GM12878 (cell line): Measurements from ENCODE around the gene IQCH. TPM values are rescaled to one million over a fixed set of nuclear protein-coding genes. Genes with fewer than 3 reads are reported as not detected.

Experiments used
- BMI1 ChIP-seq: fragments of 450-650 bp; IDR thresholded peaks from 2 replicates; pipeline ENCODE4 v1.6.1; 2016; ENCODE audit warnings: mild to moderate bottlenecking, moderate library complexity, borderline replicate concordance
- CBX5 ChIP-seq: sonication (generic); IDR thresholded peaks from 2 replicates; pipeline ENCODE4 v1.6.1; 2016; ENCODE audit warnings: low read depth, moderate library complexity, mild to moderate bottlenecking, inconsistent platforms
- FOXM1 ChIP-seq: IDR thresholded peaks from 2 replicates; pipeline ENCODE4 v1.6.1; 2012; ENCODE audit warnings: low read depth, mild to moderate bottlenecking, inconsistent platforms, low read length, moderate library complexity
- GATAD2B ChIP-seq: fragments of 450-650 bp; conservative IDR thresholded peaks from 2 replicates; pipeline ENCODE4 v1.6.1; 2017; ENCODE audit warnings: low read depth, mild to moderate bottlenecking, moderate library complexity
- HDAC6 ChIP-seq: fragments of 200-600 bp; sonication (generic); IDR thresholded peaks from one replicate; pipeline ENCODE4 v1.8.0; 2017; ENCODE audit warnings: antibody characterized with exemption; ENCODE audit not compliant: unreplicated experiment
- IKZF1 ChIP-seq: fragments of 450-650 bp; conservative IDR thresholded peaks from 2 replicates; pipeline ENCODE4 v1.6.1; 2017; ENCODE audit warnings: antibody characterized with exemption, mild to moderate bottlenecking
- KAT2A ChIP-seq: conservative IDR thresholded peaks from 2 replicates; pipeline ENCODE4 v1.6.1; 2011; ENCODE audit warnings: low read depth, low read length; ENCODE audit not compliant: control insufficient read depth
- SIX5 ChIP-seq: IDR thresholded peaks from 2 replicates; pipeline ENCODE4 v1.6.1; 2011; ENCODE audit warnings: mild to moderate bottlenecking, low read depth, low read length, moderate library complexity; ENCODE audit not compliant: severe bottlenecking
- STAT3 ChIP-seq: IDR thresholded peaks from 2 replicates; pipeline ENCODE4 v1.6.1; 2011; ENCODE audit warnings: low read depth, low read length, improper control_type of control experiment
- TCF12 ChIP-seq: IDR thresholded peaks from 2 replicates; pipeline ENCODE4 v1.6.1; 2011; ENCODE audit warnings: low read depth, mild to moderate bottlenecking, low read length
- ZNF24 ChIP-seq: fragments of 450-650 bp; IDR thresholded peaks from 2 replicates; pipeline ENCODE4 v1.6.1; 2017; ENCODE audit warnings: antibody characterized with exemption, mild to moderate bottlenecking
- polyA plus RNA-seq, 11 experiments: library from polyadenylated mRNA; depleted of rRNA in 4 of 11; unstranded in 6 of 11; stranded (reverse) in 5 of 11; fragments of >200 nt; fragmentation: Nextera tagmentation in 4 of 11; fragmentation: Illumina TruSeq in 1 of 11; extraction: Ambion mirVana in 4 of 11; extraction: Trizol in 1 of 11; gene quantifications; 1 replicate in 1 of 11; 2 replicates in 10 of 11; pipeline versions ENCODE4 v1.2.1 to v1.2.3, GENCODE V29; 2011 to 2016; ENCODE audit warnings: inconsistent platforms in 2 of 11, missing spikeins in 2 of 11, low read depth in 1 of 11
- total RNA-seq, 4 experiments: library from RNA; depleted of rRNA in 3 of 4; stranded (reverse); fragments of >200 nt in 3 of 4; fragmentation: Illumina TruSeq in 1 of 4; extraction: Trizol in 1 of 4; gene quantifications; 2 replicates each; pipeline versions ENCODE4 v1.2.1 to v1.2.3, GENCODE V29; 2013 to 2021
- TF ChIP-seq, protein P1 (sequence below): fragments of 450-650 bp; IDR thresholded peaks from 2 replicates; pipeline ENCODE4 v1.6.1; 2017; ENCODE audit warnings: mild to moderate bottlenecking, moderate library complexity
- TF ChIP-seq, protein P2 (sequence below): fragments of 450-650 bp; IDR thresholded peaks from 2 replicates; pipeline ENCODE4 v1.6.1; 2018; ENCODE audit warnings: mild to moderate bottlenecking, low read depth, moderate library complexity; ENCODE audit not compliant: partially characterized antibody

IQCH gene
- total and polyA plus RNA-seq, 10 of the 15 experiments (the other 5 are each of a cell fraction or from before 2014, with no cell fraction given): 0.29 to 1.3 (median 0.99) TPM

- TF ChIP-seq, protein P1, sequence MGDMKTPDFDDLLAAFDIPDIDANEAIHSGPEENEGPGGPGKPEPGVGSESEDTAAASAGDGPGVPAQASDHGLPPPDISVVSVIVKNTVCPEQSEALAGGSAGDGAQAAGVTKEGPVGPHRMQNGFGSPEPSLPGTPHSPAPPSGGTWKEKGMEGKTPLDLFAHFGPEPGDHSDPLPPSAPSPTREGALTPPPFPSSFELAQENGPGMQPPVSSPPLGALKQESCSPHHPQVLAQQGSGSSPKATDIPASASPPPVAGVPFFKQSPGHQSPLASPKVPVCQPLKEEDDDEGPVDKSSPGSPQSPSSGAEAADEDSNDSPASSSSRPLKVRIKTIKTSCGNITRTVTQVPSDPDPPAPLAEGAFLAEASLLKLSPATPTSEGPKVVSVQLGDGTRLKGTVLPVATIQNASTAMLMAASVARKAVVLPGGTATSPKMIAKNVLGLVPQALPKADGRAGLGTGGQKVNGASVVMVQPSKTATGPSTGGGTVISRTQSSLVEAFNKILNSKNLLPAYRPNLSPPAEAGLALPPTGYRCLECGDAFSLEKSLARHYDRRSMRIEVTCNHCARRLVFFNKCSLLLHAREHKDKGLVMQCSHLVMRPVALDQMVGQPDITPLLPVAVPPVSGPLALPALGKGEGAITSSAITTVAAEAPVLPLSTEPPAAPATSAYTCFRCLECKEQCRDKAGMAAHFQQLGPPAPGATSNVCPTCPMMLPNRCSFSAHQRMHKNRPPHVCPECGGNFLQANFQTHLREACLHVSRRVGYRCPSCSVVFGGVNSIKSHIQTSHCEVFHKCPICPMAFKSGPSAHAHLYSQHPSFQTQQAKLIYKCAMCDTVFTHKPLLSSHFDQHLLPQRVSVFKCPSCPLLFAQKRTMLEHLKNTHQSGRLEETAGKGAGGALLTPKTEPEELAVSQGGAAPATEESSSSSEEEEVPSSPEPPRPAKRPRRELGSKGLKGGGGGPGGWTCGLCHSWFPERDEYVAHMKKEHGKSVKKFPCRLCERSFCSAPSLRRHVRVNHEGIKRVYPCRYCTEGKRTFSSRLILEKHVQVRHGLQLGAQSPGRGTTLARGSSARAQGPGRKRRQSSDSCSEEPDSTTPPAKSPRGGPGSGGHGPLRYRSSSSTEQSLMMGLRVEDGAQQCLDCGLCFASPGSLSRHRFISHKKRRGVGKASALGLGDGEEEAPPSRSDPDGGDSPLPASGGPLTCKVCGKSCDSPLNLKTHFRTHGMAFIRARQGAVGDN: no peak
- no peak for TF ChIP-seq GATAD2B
- TF ChIP-seq CBX5: no peak
- TF ChIP-seq HDAC6: no peak
- no peak for TF ChIP-seq BMI1
- no peak for TF ChIP-seq ZNF24
- no peak for TF ChIP-seq SIX5
- TF ChIP-seq IKZF1: no peak
- TF ChIP-seq STAT3: no peak
- no peak for TF ChIP-seq KAT2A
- no peak for TF ChIP-seq TCF12
- TF ChIP-seq, protein P2, sequence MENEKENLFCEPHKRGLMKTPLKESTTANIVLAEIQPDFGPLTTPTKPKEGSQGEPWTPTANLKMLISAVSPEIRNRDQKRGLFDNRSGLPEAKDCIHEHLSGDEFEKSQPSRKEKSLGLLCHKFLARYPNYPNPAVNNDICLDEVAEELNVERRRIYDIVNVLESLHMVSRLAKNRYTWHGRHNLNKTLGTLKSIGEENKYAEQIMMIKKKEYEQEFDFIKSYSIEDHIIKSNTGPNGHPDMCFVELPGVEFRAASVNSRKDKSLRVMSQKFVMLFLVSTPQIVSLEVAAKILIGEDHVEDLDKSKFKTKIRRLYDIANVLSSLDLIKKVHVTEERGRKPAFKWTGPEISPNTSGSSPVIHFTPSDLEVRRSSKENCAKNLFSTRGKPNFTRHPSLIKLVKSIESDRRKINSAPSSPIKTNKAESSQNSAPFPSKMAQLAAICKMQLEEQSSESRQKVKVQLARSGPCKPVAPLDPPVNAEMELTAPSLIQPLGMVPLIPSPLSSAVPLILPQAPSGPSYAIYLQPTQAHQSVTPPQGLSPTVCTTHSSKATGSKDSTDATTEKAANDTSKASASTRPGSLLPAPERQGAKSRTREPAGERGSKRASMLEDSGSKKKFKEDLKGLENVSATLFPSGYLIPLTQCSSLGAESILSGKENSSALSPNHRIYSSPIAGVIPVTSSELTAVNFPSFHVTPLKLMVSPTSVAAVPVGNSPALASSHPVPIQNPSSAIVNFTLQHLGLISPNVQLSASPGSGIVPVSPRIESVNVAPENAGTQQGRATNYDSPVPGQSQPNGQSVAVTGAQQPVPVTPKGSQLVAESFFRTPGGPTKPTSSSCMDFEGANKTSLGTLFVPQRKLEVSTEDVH: no peak
- TF ChIP-seq FOXM1: no peak
- TF ChIP-seq, all 136 proteins: peak for 0
These were observed 292.5 kb downstream of the IQCH start (continued) for GRCh38 chr15:67547064-67547463.
